SW480 (cell line): ENCODE results near the gene PARS2.
A peak's percentile ranks its signal among the peaks of the same experiment; 100 is the strongest.
"Not testable (repeated sequence)": the region's sequence is repeated elsewhere in the genome, so short reads cannot be mapped to it uniquely, and the experiment has no call there.

Experiments used
- DNase-seq: peaks from one replicate; pipeline ENCODE4 v3.0.0-alpha.2; 2016; ENCODE audit warnings: low spot score

Gene PARS2

DNA sequence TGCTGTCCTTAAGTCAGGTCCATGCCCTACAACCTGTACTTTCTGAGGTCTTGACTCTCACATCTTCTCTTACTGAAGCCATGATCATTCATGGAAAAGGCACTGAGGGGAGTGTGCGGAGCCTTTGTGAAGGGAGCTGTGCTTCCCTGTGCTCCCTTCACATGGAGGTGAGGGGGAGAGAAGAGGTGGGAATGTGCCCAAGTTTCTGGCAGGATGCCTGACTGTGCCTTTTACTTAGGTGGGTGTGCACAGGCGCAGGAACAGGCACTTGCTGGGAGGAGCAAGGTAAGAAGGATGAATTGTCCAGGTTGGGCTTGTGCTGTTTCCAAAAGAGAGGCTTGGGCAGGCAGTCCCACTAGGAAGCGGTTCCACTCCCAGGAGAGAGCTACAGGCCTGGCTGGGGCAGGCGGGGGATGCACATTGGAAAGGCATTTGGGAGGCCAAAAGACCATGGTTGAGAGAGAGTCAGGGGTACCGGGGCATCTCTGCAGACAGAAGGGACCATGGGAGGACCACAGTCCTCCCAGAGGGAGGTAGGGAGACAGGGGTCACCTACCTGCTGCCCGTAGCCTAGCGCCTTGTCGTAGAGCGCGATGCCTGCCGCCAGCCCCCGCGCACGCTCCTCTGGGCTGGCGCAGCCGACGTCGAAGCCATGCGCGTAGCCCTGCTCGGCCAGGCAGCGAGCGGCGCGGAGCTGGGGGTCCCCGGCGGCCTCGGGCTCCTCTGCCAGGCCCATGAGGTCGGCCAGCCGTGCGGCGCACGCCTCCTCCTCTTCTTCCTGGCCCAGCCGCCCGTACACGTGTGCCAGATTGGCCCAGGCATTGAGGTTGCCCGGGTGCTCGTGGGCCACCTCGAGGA, 35.9 kb upstream of the PARS2 start:
- DNase-seq, result no peak

GRCh38 chr1:54798769-54799641, 34.7 kb upstream of the PARS2 start:
- no peak for DNase-seq

DNA sequence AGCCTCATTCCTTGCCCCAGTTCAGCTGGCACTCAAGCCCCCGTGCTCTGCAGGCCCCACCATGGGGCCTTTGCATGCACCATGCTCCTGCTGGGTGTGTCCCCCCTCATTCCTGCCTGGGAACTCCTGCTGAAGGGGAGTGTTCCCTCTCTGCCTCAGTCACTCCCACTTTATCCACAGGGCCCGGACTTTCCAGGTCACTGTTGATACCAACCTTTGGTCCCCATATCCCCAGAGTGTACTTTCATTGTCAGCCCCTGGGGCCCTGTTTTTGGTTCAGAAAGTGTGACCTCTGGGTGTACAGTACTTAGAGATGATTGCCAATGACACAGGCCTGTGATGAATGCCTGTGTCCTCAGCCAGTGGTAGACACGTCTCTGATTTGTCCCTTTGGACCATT, 33.9 kb upstream of the PARS2 start:
- DNase-seq, result no peak

DNA sequence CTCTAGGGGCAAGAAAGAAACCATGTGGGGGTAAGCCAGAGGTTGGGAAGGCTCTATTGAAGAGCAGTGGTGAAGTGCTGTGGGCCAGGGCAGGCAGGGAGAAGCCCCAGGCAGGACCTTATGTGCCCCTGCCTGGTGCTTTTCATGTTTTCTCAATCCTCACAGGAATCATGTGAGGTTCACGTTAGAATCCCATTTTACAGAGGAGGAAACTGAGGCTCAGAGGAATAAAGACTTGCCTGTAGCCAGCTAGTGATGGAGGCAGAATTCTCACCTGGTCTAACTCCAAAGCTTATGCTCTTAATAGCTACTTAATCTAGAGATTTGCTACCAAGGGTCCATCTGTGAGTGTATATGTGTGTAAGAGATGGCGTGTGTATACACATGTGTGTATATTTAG, 32.6 kb upstream of the PARS2 start:
- DNase-seq, result no peak

GRCh38 chr1:54795841-54796468, 31.6 kb upstream of the PARS2 start:
- no peak for DNase-seq

- no peak for DNase-seq
These were observed 31.0 kb upstream of the PARS2 start for GRCh38 chr1:54795356-54795665.

DNA sequence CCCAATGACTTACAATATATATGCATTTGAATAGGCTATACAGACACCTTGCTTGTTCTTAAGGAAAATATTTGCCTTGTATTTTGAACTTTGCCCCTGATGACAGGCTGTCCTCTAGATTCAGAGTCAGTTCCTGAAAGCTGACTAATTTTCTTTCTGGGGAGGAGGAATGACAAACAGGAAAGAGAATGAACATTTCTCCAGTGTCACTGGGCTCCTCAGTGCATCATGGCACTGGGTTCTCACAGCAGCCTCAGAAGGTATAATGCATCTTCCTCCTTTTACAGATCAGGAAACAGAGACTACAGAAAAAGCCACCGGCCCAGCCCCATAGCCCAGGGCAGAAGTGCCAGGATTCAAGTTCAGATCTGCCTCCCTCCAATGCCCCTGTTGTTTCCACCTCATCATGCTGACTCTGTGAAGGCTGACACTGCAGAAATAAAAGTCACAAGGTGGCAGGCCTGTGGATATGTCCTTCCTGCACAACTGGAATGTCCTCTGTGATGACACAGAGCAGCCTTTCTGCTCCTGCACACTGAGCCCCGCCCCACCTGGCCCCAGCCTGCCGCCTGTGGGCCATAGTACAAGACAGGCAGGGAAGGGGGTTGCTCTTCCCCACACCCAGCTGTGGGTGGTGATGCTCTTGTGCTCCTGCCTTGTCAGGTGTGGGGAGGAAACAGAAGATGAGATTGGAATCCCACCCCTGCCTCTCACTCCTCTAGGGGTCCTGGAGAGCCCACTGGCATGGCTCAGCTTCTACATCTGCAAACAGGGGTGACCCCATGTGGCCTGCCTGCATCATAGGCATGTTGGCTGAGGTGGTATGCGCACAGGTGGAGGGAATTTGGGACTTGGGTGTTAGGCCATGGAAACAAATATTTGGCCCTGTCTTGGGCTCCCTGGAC, 30.4 kb upstream of the PARS2 start:
- DNase-seq, result peak; percentile 49

DNA sequence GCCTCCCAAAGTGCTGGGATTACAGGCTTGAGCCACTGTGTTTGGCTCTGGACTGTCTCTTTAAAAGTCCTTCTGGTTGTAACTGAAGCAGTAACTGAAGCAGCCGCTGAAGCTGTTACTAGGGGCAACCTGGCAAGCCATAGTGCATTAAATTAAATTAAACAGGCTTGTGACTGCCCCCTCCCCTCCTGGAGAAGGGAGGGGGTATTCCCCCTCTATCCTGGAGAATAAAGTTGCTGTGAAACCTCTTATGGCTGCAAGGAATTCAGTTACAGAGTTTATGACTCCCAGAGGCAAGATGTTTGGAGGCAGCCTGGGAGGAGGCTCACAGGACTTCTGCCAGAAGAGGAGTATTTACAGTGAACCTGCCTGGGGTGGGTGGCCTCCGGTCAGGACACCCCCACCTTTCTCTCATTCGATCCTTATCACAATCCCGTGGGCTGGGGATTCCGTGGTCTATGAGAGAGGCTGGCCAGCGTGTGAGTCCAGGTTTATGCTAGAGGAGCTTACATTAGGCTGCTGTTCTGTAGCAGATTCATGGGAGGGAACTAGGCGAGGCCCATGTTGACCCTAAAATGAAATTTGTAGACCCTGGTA, 28.5 kb upstream of the PARS2 start:
- no peak for DNase-seq

DNA sequence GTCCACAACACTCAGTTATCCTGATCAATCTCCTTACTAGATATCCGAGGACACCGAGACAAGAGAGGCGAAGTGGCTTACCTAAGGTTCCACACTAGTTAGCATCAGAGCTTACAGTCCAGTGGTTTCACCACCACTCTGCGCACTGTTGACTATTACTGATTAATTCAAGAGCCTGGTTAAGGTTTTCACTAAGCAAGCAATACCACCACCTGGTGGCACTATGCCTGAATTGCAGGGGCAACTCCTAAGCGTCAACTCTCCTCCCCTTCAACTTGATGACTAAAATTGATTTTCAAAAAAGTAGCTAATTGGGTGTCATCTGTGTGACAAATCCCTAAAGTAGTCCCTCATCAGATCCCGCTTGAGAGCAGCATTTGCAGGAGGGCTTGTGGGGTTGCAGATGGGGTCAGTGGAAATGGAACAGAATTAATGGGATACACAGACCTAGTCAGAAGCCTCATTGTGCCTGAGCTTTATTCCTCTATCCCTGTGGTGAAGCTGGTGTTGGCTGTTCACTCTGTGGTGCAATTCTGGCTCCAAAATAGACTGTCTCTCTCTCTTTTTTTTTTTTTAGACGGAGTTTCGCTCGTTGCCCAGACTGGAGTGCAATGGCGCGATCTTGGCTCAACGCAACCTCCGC, 27.7 kb upstream of the PARS2 start:
- DNase-seq, result no peak

DNA sequence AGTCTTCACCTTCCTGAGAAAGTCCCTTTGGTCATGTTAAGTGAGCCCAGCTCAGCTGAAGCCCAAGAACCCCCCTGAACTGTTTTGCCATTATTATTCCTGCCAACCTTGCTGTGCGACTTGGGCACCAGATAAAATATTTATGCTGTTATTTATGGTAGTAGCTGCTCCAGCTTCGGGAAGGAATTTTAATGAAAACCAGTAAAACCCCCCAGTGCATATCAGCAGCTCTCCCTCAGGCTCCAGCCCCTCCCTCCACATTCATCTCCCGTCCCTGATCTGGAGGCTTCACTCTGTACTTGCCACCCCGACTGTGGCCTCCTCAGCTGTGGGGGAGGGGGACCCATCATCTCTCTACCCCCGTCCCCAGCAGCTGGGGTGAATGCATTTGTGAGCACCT, 24.1 kb upstream of the PARS2 start:
- DNase-seq, result no peak

DNA sequence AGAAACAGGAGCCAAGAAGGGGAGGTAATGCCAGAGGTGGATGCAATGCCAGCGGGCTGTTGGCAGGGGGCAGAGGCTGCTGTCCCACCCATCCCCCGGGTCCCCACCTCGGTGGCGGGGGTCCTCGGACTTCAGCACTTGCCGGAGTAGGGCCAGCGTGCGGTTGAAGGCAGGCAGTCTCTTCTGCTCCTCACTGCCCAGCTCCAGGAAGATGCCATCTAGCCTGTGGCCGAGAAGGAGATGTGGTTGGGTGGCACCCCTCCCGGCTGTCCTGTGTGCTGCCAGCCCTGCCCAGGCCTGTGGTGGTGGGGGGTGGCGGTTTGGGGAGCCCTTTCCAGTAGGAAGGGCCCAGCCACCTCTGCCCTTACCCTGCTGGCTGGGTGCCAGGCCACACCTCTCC, 23.3 kb upstream of the PARS2 start:
- DNase-seq, result no peak

DNA sequence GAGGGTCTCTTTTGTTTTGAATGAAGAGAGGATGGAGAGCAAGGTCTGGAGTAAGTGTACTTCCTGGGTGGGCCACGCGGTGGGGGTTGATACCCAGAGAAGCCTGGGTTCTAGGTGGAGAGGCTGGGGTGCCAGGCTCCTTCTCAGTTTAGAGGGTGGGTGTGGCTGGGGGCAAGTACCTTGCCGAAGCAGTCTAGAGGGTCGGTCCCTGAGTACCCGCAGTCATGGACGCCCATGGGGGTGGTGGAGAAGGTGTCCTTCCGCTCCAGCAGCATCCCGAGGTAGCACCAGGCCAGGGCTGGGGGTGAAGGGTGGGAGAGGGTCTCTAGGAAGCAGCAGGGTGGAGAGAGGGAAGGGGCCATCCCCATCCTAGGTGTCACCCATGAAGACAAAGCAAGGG, 22.5 kb upstream of the PARS2 start:
- DNase-seq, result no peak

GRCh38 chr1:54784066-54784465, 19.7 kb upstream of the PARS2 start:
- DNase-seq, result no peak

- no peak for DNase-seq
These were observed 18.3 kb upstream of the PARS2 start for GRCh38 chr1:54782588-54782987.

DNA sequence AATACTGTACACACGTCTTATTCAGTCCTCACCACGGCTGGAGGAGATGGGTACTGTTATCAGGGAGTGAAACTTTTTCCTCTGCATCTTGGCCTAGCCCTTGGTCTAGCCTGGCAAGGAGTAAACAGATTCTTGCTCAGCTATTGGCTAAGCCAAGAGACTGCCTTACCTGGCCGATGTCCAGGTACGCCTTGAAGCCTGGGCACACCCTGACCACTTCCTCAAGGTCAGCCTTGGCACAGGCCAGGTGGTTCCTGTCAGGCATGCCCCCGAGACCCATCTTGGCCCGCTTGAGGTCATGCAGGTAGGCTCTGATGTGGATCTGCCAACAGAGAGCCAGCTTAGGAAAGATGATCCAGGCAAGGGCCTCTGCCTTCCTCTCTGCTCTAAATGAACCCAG, 17.8 kb upstream of the PARS2 start:
- DNase-seq, result no peak

DNA sequence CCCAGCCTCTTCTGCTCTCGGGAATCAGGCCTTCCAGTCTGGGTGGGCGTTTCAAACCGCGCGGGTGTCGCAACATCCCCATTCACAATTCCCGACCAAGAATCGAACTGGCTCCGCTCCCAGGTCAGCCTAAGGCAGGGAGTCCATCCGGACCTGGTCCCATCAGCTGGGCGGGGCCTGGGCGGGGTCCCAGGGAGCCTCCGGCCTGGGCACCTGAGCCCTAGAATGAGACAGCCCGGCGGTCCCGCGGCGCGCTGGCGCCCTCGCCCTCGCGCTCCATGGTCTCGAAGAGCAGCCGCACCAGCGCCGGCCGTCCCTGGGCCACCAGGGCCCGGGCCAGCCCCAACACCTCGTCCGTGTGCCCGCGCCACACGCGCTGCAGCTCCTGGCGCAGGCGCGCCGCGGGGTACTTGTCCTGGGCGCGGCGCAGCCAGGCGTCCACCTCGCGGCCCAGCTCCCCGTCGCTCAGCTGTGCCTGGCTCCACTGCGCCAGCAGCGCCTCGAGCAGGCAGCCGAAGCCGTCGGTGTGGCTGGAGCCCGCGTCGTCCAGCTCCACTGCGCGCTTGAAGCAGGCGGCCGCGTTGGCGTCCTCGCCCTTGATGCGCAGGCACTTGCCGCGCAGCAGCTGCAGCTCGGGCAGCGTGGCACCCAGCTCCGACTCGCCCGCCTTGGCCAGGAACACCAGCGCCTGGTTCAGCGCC, 16.9 kb upstream of the PARS2 start:
- DNase-seq, result no peak

- no peak for DNase-seq
These were observed 13.1 kb upstream of the PARS2 start for GRCh38 chr1:54777431-54777830.

GRCh38 chr1:54777011-54777410, 12.7 kb upstream of the PARS2 start:
- no peak for DNase-seq

GRCh38 chr1:54775828-54776721, 11.8 kb upstream of the PARS2 start:
- not testable (repeated sequence) for DNase-seq
